ENCODE data around the gene ARHGAP40.

DNA sequence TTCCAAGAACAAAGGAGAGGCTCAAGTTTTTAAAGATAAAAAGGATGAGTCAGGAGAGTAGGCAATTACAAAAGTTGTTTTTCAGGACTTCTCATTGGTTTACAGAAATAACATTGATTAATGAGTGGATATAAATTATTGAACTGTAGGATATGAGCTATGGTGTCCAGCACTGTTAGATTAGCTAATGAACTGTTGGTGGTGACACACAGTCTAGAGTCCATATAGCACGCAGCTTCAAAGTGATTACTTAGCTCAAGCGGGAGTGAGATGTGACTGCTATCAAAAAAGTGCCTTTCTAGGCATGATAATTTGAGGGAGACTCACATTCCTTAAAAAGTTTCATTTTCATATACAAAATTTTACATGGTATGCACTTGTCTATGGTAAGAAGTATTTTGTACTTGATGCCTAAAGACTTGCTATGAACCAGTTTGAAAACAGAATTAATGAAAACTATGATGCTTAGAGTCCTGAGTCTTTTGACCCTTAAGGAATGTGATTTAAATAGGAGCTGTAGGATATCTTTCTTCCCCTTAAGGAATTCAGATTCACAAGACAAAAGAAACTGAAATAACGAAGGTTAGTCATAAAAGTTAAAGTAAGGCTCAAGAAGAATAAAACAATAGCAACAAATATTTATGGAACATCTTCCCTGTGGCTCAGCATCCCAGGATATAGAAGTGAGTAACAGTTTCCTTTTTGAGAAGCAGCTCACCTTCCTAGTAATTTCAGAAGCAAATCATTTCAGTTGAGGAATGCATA is 42.8 kb upstream of the ARHGAP40 start:
- TF ChIP-seq, protein P1, sequence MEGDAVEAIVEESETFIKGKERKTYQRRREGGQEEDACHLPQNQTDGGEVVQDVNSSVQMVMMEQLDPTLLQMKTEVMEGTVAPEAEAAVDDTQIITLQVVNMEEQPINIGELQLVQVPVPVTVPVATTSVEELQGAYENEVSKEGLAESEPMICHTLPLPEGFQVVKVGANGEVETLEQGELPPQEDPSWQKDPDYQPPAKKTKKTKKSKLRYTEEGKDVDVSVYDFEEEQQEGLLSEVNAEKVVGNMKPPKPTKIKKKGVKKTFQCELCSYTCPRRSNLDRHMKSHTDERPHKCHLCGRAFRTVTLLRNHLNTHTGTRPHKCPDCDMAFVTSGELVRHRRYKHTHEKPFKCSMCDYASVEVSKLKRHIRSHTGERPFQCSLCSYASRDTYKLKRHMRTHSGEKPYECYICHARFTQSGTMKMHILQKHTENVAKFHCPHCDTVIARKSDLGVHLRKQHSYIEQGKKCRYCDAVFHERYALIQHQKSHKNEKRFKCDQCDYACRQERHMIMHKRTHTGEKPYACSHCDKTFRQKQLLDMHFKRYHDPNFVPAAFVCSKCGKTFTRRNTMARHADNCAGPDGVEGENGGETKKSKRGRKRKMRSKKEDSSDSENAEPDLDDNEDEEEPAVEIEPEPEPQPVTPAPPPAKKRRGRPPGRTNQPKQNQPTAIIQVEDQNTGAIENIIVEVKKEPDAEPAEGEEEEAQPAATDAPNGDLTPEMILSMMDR (IDR thresholded peaks at IDR 0.05; ENCODE audit: low read depth, low read length) = no peak
- no peak for TF ChIP-seq POLR2A (IDR thresholded peaks at IDR 0.05; ENCODE audit: extremely low read depth, insufficient read length)
- no peak for TF ChIP-seq MYC (IDR thresholded peaks at IDR 0.05; ENCODE audit: low read depth, low read length)

Measured in NB4 (cell line).